BE2C (cell line): Measurements from ENCODE around the gene TMEM132D.

Experiments
- DNase-seq: peaks from one replicate; pipeline ENCODE4 v3.0.0-alpha.2; 2020
- H3K27me3 ChIP-seq: fragments of 250-450 bp; sonication (Bioruptor Pico); 2 replicates; pipeline ENCODE4 v1.5.1; 2020; ENCODE audit warnings: mild to moderate bottlenecking
- H3K36me3 ChIP-seq: fragments of 250-450 bp; sonication (Bioruptor Pico); 2 replicates; pipeline ENCODE4 v1.5.1; 2020; ENCODE audit warnings: mild to moderate bottlenecking
- H3K4me1 ChIP-seq: fragments of 250-450 bp; sonication (Bioruptor Pico); 2 replicates; pipeline ENCODE4 v1.5.1; 2020
- H3K4me3 ChIP-seq: 2 replicates; pipeline ENCODE4 v1.5.1; 2011; ENCODE audit warnings: low read depth, low read length
- H3K9me3 ChIP-seq: fragments of 250-450 bp; sonication (Bioruptor Pico); 2 replicates; pipeline ENCODE4 v1.5.1; 2020
- CTCF ChIP-seq: IDR thresholded peaks from 2 replicates; pipeline ENCODE4 v1.5.1; 2012; ENCODE audit warnings: mild to moderate bottlenecking, low read depth, low read length

TMEM132D gene

GRCh38 chr12:129839679-129840078 is 64.1 kb downstream of the TMEM132D start:
- Histone ChIP-seq H3K36me3 (no peaks in the 10 kb centered on the region), H3K4me1 (no peaks in the 10 kb centered on the region), H3K4me3 (no peak overlapping the region), H3K9me3 (no peaks in the 10 kb centered on the region), H3K27me3 (no peaks in the 10 kb centered on the region)
- no peak for DNase-seq
- TF ChIP-seq CTCF = no peak

- Histone ChIP-seq H3K4me3 (no peak overlapping the region), H3K36me3 (no peaks in the 10 kb centered on the region), H3K27me3 (no peaks in the 10 kb centered on the region), H3K4me1 (no peaks in the 10 kb centered on the region), H3K9me3 (no peaks in the 10 kb centered on the region)
- TF ChIP-seq CTCF = no peak
- DNase-seq = no peak
Observed at GRCh38 chr12:129831294-129831693, 72.5 kb downstream of the TMEM132D start.

GRCh38 chr12:129830796-129831195 is 73.0 kb downstream of the TMEM132D start:
- TF ChIP-seq CTCF = no peak
- Histone ChIP-seq H3K27me3 (no peaks in the 10 kb centered on the region), H3K4me3 (no peak overlapping the region), H3K9me3 (no peaks in the 10 kb centered on the region), H3K36me3 (no peaks in the 10 kb centered on the region), H3K4me1 (no peaks in the 10 kb centered on the region)
- DNase-seq = no peak

DNA sequence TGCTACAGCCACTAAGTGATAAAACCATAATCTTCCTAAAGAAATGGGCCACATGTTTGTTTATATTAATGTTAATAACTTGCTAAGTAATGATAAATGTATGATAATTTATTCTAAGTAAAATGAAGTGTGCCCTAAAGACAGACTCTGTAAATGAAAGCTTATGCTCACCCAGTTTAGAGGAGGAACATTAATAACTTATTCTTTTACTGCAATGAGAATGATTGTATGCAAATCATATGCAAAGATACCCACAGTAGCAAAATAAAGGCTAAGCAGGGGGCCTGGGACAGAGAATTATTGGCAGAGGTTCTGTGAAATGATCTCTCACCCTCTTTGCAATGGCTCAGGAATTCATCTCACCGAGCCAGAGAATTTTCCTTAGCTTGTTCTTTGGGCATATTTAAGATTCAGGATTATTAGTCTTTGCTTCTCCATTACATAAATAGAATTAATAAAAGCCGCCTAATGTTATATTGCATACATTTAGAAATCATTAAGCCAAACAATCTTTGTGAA is 75.9 kb downstream of the TMEM132D start:
- no peak for TF ChIP-seq CTCF
- H3K36me3 ChIP-seq = no peaks in the 10 kb centered on the region
- H3K27me3 ChIP-seq = no peaks in the 10 kb centered on the region
- H3K9me3 ChIP-seq = no peaks in the 10 kb centered on the region
- no peak for DNase-seq
- no peak overlapping the region for H3K4me3 ChIP-seq
- no peaks in the 10 kb centered on the region for H3K4me1 ChIP-seq

- TF ChIP-seq CTCF = no peak
Observed at GRCh38 chr12:129827102-129827865, 76.5 kb downstream of the TMEM132D start.

DNA sequence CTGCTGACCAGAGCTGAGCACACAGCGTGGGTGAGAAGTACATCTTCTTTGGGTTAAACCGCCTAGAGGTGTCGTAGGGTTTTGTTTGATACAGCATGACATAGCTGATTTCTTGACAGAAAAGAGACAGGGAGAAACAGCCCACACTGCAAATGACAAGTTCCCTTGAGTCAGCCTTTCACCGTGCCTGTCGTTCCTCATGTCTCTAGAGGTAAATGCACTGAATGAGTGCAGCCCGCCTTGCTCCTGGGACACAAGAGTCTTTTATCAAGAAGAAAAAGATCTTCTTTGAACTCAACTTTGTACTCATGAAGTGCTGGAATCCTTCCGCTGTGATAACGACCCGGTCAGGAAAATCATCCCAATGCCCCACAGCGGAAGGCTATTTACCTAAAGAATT is 77.6 kb downstream of the TMEM132D start:
- Histone ChIP-seq H3K9me3 (no peaks in the 10 kb centered on the region), H3K4me3 (no peak overlapping the region), H3K36me3 (no peaks in the 10 kb centered on the region), H3K27me3 (no peaks in the 10 kb centered on the region), H3K4me1 (no peaks in the 10 kb centered on the region)
- no peak for DNase-seq
- TF ChIP-seq CTCF = no peak

More at GRCh38 chr12:129827102-129827865, 76.5 kb downstream of the TMEM132D start:
- H3K9me3 ChIP-seq = no peaks in the 10 kb centered on the region
- no peaks in the 10 kb centered on the region for H3K27me3 ChIP-seq
- no peak overlapping the region for H3K4me3 ChIP-seq
- no peak for DNase-seq
- no peaks in the 10 kb centered on the region for H3K36me3 ChIP-seq
- H3K4me1 ChIP-seq = no peaks in the 10 kb centered on the region
